HCT116 (cell line): ENCODE measurements around the gene TXNDC17. TPM values are rescaled to one million over a fixed set of nuclear protein-coding genes. Genes with fewer than 3 reads are reported as not detected.

Experiments used
- ATAC-seq: fragments of 200-7000 bp; cut with Tn5 transposase; 2 replicates; pipeline ENCODE4 v1.9.1; 2020; ENCODE audit warnings: mild to moderate bottlenecking, moderate library complexity
- BruUV-seq: library from RNA; stranded (reverse); fragments of 400-500 nt; replicated peaks from 2 replicates; lab custom pipeline; 2021; lab: Mats Ljungman, UMichigan
- CTCF ChIA-PET: fragments of 300-600 bp; sonication (Branson Sonifier 250); formaldehyde crosslinking; loops from one replicate; lab custom pipeline; 2021; ENCODE audit warnings: antibody characterized with exemption; lab: Charles Lee
- POLR2A ChIA-PET: fragments of 300-600, 350-600 bp; sonication (Branson Sonifier 250); formaldehyde crosslinking; loops from one replicate; lab custom pipeline; 2021; ENCODE audit warnings: antibody characterized with exemption; lab: Charles Lee
- RAD21 ChIA-PET, 2 experiments: fragments of 300-600 bp; sonication (Branson Sonifier 250); formaldehyde crosslinking; loops; one replicate each; lab custom pipeline; 2023; ENCODE audit warnings: low total read pairs in 2 of 2; ENCODE audit not compliant: uncharacterized antibody in 2 of 2, unreplicated experiment in 2 of 2, low non-redundant PET in 1 of 2; lab: Charles Lee
- DNase-seq: peaks from one replicate; pipeline ENCODE4 v3.0.0-alpha.2; 2010; ENCODE audit warnings: low read depth, low spot score
- H2AFZ ChIP-seq: fragments of 200-600 bp; shearing (Covaris generic), sonication (generic); 2 replicates; pipeline ENCODE4 v1.6.1; 2017; ENCODE audit warnings: low read depth, mixed run types, mixed read lengths, antibody characterized with exemption, low read length; ENCODE audit not compliant: poor library complexity, severe bottlenecking
- H3K27ac ChIP-seq: 2 replicates; pipeline ENCODE4 v1.5.1; 2012; ENCODE audit warnings: low read depth, low read length
- H3K27me3 ChIP-seq: fragments of 200-600 bp; sonication (generic); 2 replicates; pipeline ENCODE4 v1.6.1; 2016; ENCODE audit warnings: mixed run types, low read length, mixed read lengths; ENCODE audit not compliant: insufficient read depth
- H3K36me3 ChIP-seq, 2 experiments: fragments of 200-500 bp in 1 of 2; fragments of 200-600 bp in 1 of 2; sonication (Bioruptor generic) in 1 of 2; sonication (generic) in 1 of 2; 2 replicates each; pipeline versions ENCODE4 v1.5.1 to v1.6.1; 2014 to 2016; ENCODE audit warnings: low read length in 2 of 2, inconsistent platforms in 1 of 2, mixed read lengths in 1 of 2, mixed run types in 1 of 2; ENCODE audit not compliant: insufficient read depth in 2 of 2, control insufficient read depth in 1 of 2
- H3K4me1 ChIP-seq, 2 experiments: fragments of 200-600 bp in 1 of 2; sonication (generic) in 1 of 2; 2 replicates each; pipeline versions ENCODE4 v1.5.1 to v1.6.1; 2012 to 2017; ENCODE audit warnings: low read length in 2 of 2, inconsistent platforms in 1 of 2, mild to moderate bottlenecking in 1 of 2, mixed read lengths in 1 of 2, mixed run types in 1 of 2, moderate library complexity in 1 of 2; ENCODE audit not compliant: insufficient read depth in 2 of 2, control insufficient read depth in 1 of 2
- H3K4me2 ChIP-seq: fragments of 200-600 bp; sonication (generic); 2 replicates; pipeline ENCODE4 v1.6.1; 2017; ENCODE audit warnings: mixed run types, low read length, mixed read lengths
- H3K4me3 ChIP-seq, 2 experiments: fragments of 200-600 bp in 1 of 2; sonication (generic) in 1 of 2; replicated peaks in 1 of 2; 2 replicates each; pipeline ENCODE4 v1.5.1; 2011 to 2016; ENCODE audit warnings: low read length in 2 of 2, control low read depth in 1 of 2, low read depth in 1 of 2, mild to moderate bottlenecking in 1 of 2, mixed read lengths in 1 of 2, mixed run types in 1 of 2
- H3K79me2 ChIP-seq: fragments of 200-600 bp; sonication (generic); 2 replicates; pipeline ENCODE4 v1.6.1; 2017; ENCODE audit warnings: mild to moderate bottlenecking, mixed run types, low read length, moderate library complexity, mixed read lengths; ENCODE audit not compliant: insufficient read depth
- H3K9ac ChIP-seq: fragments of 200-600 bp; sonication (generic); 2 replicates; pipeline ENCODE4 v1.6.1; 2016; ENCODE audit warnings: low read length, mixed read lengths
- H3K9me2 ChIP-seq: fragments of 200-600 bp; sonication (generic), shearing (Covaris generic); 2 replicates; pipeline ENCODE4 v1.6.1; 2017; ENCODE audit warnings: mixed run types, mild to moderate bottlenecking, moderate library complexity; ENCODE audit not compliant: insufficient read depth
- H3K9me3 ChIP-seq, 2 experiments: fragments of 200-500 bp in 1 of 2; fragments of 200-600 bp in 1 of 2; sonication (Bioruptor generic) in 1 of 2; sonication (generic) in 1 of 2; 2 replicates each; pipeline ENCODE4 v1.6.1; 2014 to 2017; ENCODE audit warnings: low read length in 2 of 2, mixed read lengths in 2 of 2, inconsistent platforms in 1 of 2, low read depth in 1 of 2, mild to moderate bottlenecking in 1 of 2, mixed run types in 1 of 2, moderate library complexity in 1 of 2; ENCODE audit not compliant: control insufficient read depth in 1 of 2, insufficient read depth in 1 of 2
- H4K20me1 ChIP-seq: fragments of 200-600 bp; sonication (generic), shearing (Covaris generic); 2 replicates; pipeline ENCODE4 v1.6.1; 2017; ENCODE audit warnings: mixed run types, mild to moderate bottlenecking, moderate library complexity; ENCODE audit not compliant: insufficient read depth
- CBX3 ChIP-seq: IDR thresholded peaks from 2 replicates; pipeline ENCODE4 v1.6.1; 2012; ENCODE audit warnings: low read depth
- CTCF ChIP-seq, 3 experiments: fragments of 200-600 bp in 1 of 3; sonication (generic) in 1 of 3; IDR thresholded peaks in 2 of 3; conservative IDR thresholded peaks in 1 of 3; 2 replicates each; pipeline ENCODE4 v1.5.1; 2012 to 2017; ENCODE audit warnings: low read depth in 2 of 3, low read length in 2 of 3, antibody characterized with exemption in 1 of 3, borderline replicate concordance in 1 of 3, control low read depth in 1 of 3, mild to moderate bottlenecking in 1 of 3, mixed read lengths in 1 of 3, mixed run types in 1 of 3, moderate library complexity in 1 of 3; ENCODE audit not compliant: insufficient read depth in 1 of 3
- EGR1 ChIP-seq: IDR thresholded peaks from 2 replicates; pipeline ENCODE4 v1.6.1; 2012; ENCODE audit warnings: low read depth
- ELF1 ChIP-seq: IDR thresholded peaks from 2 replicates; pipeline ENCODE4 v1.6.1; 2012; ENCODE audit warnings: low read depth, borderline replicate concordance
- JUND ChIP-seq: IDR thresholded peaks from 2 replicates; pipeline ENCODE4 v1.6.1; 2012
- RAD21 ChIP-seq: IDR thresholded peaks from 2 replicates; pipeline ENCODE4 v1.6.1; 2012; ENCODE audit warnings: low read depth, mild to moderate bottlenecking
- REST ChIP-seq: IDR thresholded peaks from 2 replicates; pipeline ENCODE4 v1.6.1; 2012; ENCODE audit warnings: low read depth
- TCF7L2 ChIP-seq: IDR thresholded peaks from 2 replicates; pipeline ENCODE4 v1.7.0; 2011; ENCODE audit warnings: borderline replicate concordance, inconsistent platforms; ENCODE audit not compliant: insufficient read depth, insufficient read length; ENCODE audit errors: extremely low read depth
- intact Hi-C: fragments of 100-400 bp; cut with micrococcal nuclease; formaldehyde crosslinking; loops from 2 replicates; pipeline ENCODE4 v1.10.0; 2022
- total RNA-seq: library from RNA; stranded (reverse); gene quantifications from one replicate; pipeline ENCODE4 v1.2.1, GENCODE V29; 2021; ENCODE audit not compliant: unreplicated experiment

The TXNDC17 gene
- total RNA-seq, 1 experiment from 2014 or later: 121 TPM

DNA sequence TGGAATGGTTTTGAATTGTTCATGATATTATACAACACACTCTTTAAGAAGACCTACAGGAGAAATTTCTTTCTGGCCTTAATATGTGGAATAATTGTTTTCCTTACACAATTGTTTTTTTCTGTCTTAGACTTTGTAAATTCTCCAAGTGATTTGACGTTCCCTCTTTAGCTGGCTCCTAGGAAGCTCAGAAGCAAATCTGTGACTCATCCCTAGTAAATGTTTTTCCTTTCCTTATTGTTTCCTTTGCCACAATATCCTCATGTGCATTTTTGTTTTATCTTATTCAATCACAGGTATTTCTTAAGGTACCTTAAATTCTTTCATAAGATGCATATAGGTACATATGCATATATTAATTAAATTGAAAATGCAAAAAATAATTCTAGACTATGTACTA lies 13.8 kb upstream of the TXNDC17 start:
- no peaks in the 10 kb centered on the region for H3K9me3 ChIP-seq
- no peaks in the 10 kb centered on the region for H4K20me1 ChIP-seq
- no peak overlapping the region for H3K27ac ChIP-seq
- H3K79me2 ChIP-seq: peaks cover 26% of the 10 kb centered on the region; the same call in 1 of the 2 replicates
- no peak for TF ChIP-seq JUND
- no peak for TF ChIP-seq RAD21
- no peak for TF ChIP-seq REST
- TF ChIP-seq CTCF (IDR thresholded peaks at IDR 0.05 in 2 of 3, conservative IDR thresholded peaks at IDR 0.05 in 1 of 3; ENCODE audit: borderline replicate concordance in 1 of 3, insufficient read depth in 1 of 3, low read depth in 2 of 3, low read length in 2 of 3): no peak
- TF ChIP-seq CBX3: no peak
- no peak for TF ChIP-seq ELF1
- no peak for TF ChIP-seq TCF7L2
- TF ChIP-seq EGR1: no peak
- TF ChIP-seq, all 23 proteins: peak for 0
- Histone ChIP-seq H3K4me1 (no peaks in the 10 kb centered on the region), H3K9ac (no peak overlapping the region), H3K4me3 (no peak overlapping the region), H3K9me2 (no peaks in the 10 kb centered on the region), H3K27me3 (no peaks in the 10 kb centered on the region), H3K36me3 (peaks cover 30 to 38% of the 10 kb centered on the region in 2 experiments; a peak in 3 of 4 replicates), H2AFZ (no peak overlapping the region), H3K4me2 (no peak overlapping the region)
- ChIA-PET CTCF (no interaction called here), POLR2A (no interaction called here), RAD21 (no interaction called here)
- no peak for DNase-seq
- intact Hi-C loops: no loop called here
- ATAC-seq: no peak
- BruUV-seq: no TSS peak
